ENCODE measurements around the gene ZNF473.
"Not testable (repeated sequence)": the region's sequence is repeated elsewhere in the genome, so short reads cannot be mapped to it uniquely, and the experiment has no call there.

DNA sequence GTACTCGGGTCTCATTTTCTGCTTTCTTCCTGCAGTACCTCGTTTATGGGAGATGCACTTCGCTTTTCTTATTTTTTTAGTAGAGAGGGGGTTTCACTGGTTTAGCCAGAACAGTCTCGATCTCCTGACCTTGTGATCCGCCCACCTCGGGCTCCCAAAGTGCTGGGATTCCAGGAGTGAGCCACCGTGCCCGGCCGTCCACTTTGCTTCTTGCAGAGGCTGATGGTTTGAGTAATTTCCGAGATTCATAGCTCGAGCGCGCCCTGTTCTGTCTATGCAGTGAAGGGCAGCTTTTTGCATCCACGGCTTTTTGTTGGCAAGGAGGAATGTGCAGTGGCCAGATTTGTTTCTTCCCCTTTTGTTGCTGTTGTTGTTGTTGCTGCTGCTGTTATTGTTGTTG, 73.1 kb downstream of the ZNF473 start:
- TF ChIP-seq POLR2AphosphoS5, POLR2A (IDR thresholded peaks at IDR 0.05): not testable (repeated sequence)

All from prostate gland (tissue), 1 donor.